Heart right ventricle (tissue), 16 donors: Measurements from ENCODE around the gene HTRA3. TPM values are rescaled to one million over a fixed set of nuclear protein-coding genes. Genes with fewer than 3 reads are reported as not detected.
A peak's percentile ranks its signal among the peaks of the same experiment; 100 is the strongest.

Experiments used
- ATAC-seq, 8 donors: fragments of 200-7000 bp; cut with Tn5 transposase; one replicate each; pipeline ENCODE4 v1.9.1; 2020; ENCODE audit warnings: mild to moderate bottlenecking in 8 of 8, moderate library complexity in 8 of 8, moderate number of reproducible peaks in 1 of 8
- DNase-seq, 2 donors: peaks; one replicate each; pipeline ENCODE4 v3.0.0-alpha.2; 2020
- H3K27ac ChIP-seq, 10 donors: fragments of 200-600 bp; sonication (generic) in 2 of 10; one replicate each; pipeline versions ENCODE4 v1.5.0 to v1.8.0; 2020 to 2022; ENCODE audit warnings: mild to moderate bottlenecking in 3 of 10
- H3K27me3 ChIP-seq, 7 donors: fragments of 200-600 bp; one replicate each; pipeline ENCODE4 v1.8.0; 2021 to 2022; ENCODE audit warnings: mild to moderate bottlenecking in 2 of 7
- H3K36me3 ChIP-seq, 9 donors: fragments of 200-600 bp; sonication (generic) in 1 of 9; one replicate each; pipeline versions ENCODE4 v1.5.0 to v1.8.0; 2020 to 2022; ENCODE audit warnings: mild to moderate bottlenecking in 2 of 9
- H3K4me1 ChIP-seq, 9 donors: fragments of 200-600 bp; sonication (generic) in 1 of 9; one replicate each; pipeline versions ENCODE4 v1.5.0 to v1.8.0; 2020 to 2022; ENCODE audit warnings: mild to moderate bottlenecking in 4 of 9
- H3K4me3 ChIP-seq, 10 donors: fragments of 200-600 bp; sonication (generic) in 2 of 10; one replicate each; pipeline versions ENCODE4 v1.5.0 to v1.8.0; 2020 to 2022; ENCODE audit warnings: mild to moderate bottlenecking in 7 of 10, moderate library complexity in 2 of 10
- H3K9me3 ChIP-seq, 11 donors: fragments of 200-600 bp in 10 of 11; sonication (generic) in 2 of 11; one replicate each; pipeline versions ENCODE4 v1.5.0 to v1.8.0; 2013 to 2022; ENCODE audit warnings: mild to moderate bottlenecking in 2 of 11, control low read depth in 1 of 11, moderate library complexity in 1 of 11
- CTCF ChIP-seq, 9 donors: fragments of 200-600 bp; sonication (generic) in 2 of 9; IDR thresholded peaks; one replicate each; pipeline versions ENCODE4 v1.5.0 to v1.8.0; 2021 to 2022; ENCODE audit warnings: antibody characterized with exemption in 9 of 9, mild to moderate bottlenecking in 5 of 9, moderate library complexity in 1 of 9
- WGBS, 2 donors: extraction: QIAGEN DNeasy Blood & Tissue Kit; methylation state at CpG; one replicate each; pipeline ENCODE4 v1.1.7; 2013; ENCODE audit warnings: inconsistent platforms in 1 of 2; 5-methylcytosine and 5-hydroxymethylcytosine counted together
- intact Hi-C, 10 donors: fragments of 100-400 bp; cut with DNase I; formaldehyde crosslinking; loops; one replicate each; pipeline versions ENCODE4 v1.11.1 to v1.14.2; 2022
- polyA plus RNA-seq, 2 donors: library from polyadenylated mRNA; stranded (reverse); fragments of 200-250 nt; gene quantifications; one replicate each; pipeline ENCODE4 v1.2.3, GENCODE V29; 2013
- total RNA-seq, 10 donors: library from RNA; stranded (reverse); fragmentation: NEBNext Ultra II Directional in 3 of 10; extraction: Animal tissue kit (Norgen Biotek cat#: 25700) in 3 of 10; gene quantifications; one replicate each; pipeline versions ENCODE4 v1.2.1 to v1.2.4, GENCODE V29; 2021 to 2023
- donor health status: Arrhythmogenic right ventricular cardiomyopathy.
- donor health status: ischemic (EF 13 %, LVEDD 7.1; RV severe dilation, severe dysfunction).
- donor health status: healthy with polysubstance abuse.
- donor health status: DM: no; HTN: yes; CAD: no.
- donor health status: DM: no; HTN: no; CAD: no.
- donor health status: ischemic (EF 25% LVEDD 6.9; RV normal size, moderate dysfunction).
- donor health status: ischemic (EF 25% LVEDD 5.7; RV mildly dilated, moderate dysfunction).
- donor health status: healthy.
- donor health status: DM: yes; HTN: yes; CAD: no.
- donor health status: Ischemic cardiomyopathy.
- donor health status: ischemic (EF 35%, LVEDD 5.7; RV mildly dilated, moderate dysfunction).
- donor health status: nonischemic (EF 11% LVEDD 7.7; RV severe dilation, severe dysfunction).
- donor health status: DM: yes; HTN: yes; CAD: no.
- donor health status: PGD.
- donor health status: ischemic (EF 29% LVEDD 5.4; RV normal size, mild dysfunction).
- donor health status: nonischemic (EF 23%, LVEDD 6.1; RV moderate dilation, normal function).

HTRA3 gene
- total and polyA plus RNA-seq, 12 donors: 20.2 to 82.5 (median 54.2) TPM

- no peak overlapping the region for H3K4me3 ChIP-seq
- H3K4me1 ChIP-seq: peaks cover 0 to 31% (median 17%) of the 10 kb centered on the region in 9 donors
- no peak for TF ChIP-seq CTCF (IDR thresholded peaks at IDR 0.05)
- 86% methylated on average over 9 of the region's 9 CpGs for WGBS, 2 donors
- H3K9me3 ChIP-seq: peaks cover 0 to 26% (median 6%) of the 10 kb centered on the region in 11 donors
- ATAC-seq: no peak
- no peak overlapping the region for H3K27ac ChIP-seq
- H3K36me3 ChIP-seq: no peaks in the 10 kb centered on the region
- no peaks in the 10 kb centered on the region for H3K27me3 ChIP-seq
- DNase-seq: no peak
- intact Hi-C loops: loop anchor here in 2 of 10 donors (10.0 kb wide), 2 partner anchors 72 to 82 kb away; no protein-coding TSS in a partner anchor
Measured at GRCh38 chr4:8322794-8323704, 53.5 kb downstream of the HTRA3 start.

GRCh38 chr4:8323947-8324555, 54.5 kb downstream of the HTRA3 start:
- Histone ChIP-seq H3K36me3 (no peaks in the 10 kb centered on the region), H3K27me3 (no peaks in the 10 kb centered on the region), H3K4me3 (no peak overlapping the region), H3K27ac (peak overlapping the region in 1 of 10 donors; percentile 14), H3K9me3 (peaks cover 0 to 26% (median 6%) of the 10 kb centered on the region in 11 donors), H3K4me1 (peaks cover 0 to 30% (median 16%) of the 10 kb centered on the region in 9 donors)
- no peak for TF ChIP-seq CTCF (IDR thresholded peaks at IDR 0.05)
- intact Hi-C loops: loop anchor here in 2 of 10 donors (10.0 kb wide), 2 partner anchors 71 to 81 kb away; no protein-coding TSS in a partner anchor
- DNase-seq (peak in 1 of 2 donors; percentile 1), ATAC-seq (no peak)
- 72 to 82% methylated on average over 5 of the region's 5 CpGs for WGBS, 2 donors

GRCh38 chr4:8324640-8325239, 55.2 kb downstream of the HTRA3 start:
- no peak for DNase-seq
- Histone ChIP-seq H3K4me3 (no peak overlapping the region), H3K4me1 (peaks cover 0 to 25% (median 9%) of the 10 kb centered on the region in 9 donors), H3K36me3 (no peaks in the 10 kb centered on the region), H3K9me3 (peaks cover 0 to 26% (median 6%) of the 10 kb centered on the region in 11 donors), H3K27ac (peak overlapping the region in 1 of 10 donors; percentile 14), H3K27me3 (no peaks in the 10 kb centered on the region)
- TF ChIP-seq CTCF (IDR thresholded peaks at IDR 0.05): no peak
- intact Hi-C loops: loop anchor here in 2 of 10 donors (10.0 kb wide), 2 partner anchors 70 to 80 kb away; no protein-coding TSS in a partner anchor
- 64 to 77% methylated on average over 6 of the region's 6 CpGs for whole genome bisulfite sequencing, 2 donors
- no peak for ATAC-seq
